ENCODE data around the gene SRRM3. TPM values are rescaled to one million over a fixed set of nuclear protein-coding genes. Genes with fewer than 3 reads are reported as not detected.
"Not testable (repeated sequence)": the region's sequence is repeated elsewhere in the genome, so short reads cannot be mapped to it uniquely, and the experiment has no call there.

The SRRM3 gene
- total RNA-seq, 1 donor from 2014 or later, result 0.46 TPM

DNA sequence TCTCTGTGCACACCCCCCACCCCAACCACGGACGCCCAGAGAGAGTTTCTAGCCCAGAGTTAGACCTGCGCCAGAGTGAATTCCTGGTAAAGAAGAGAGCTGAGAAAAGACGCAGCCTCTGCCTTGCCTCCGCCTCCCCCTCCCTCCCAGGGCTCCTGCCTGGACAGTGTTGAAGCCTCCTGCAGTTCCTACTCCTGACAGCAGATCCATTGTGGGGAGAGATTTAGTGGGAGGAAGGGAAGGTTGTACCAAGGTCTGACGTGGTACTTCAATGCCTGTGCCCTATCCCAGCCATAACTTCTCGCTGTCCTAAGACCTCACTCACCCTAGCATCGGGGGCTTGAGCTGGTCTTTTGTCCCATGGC, 952 bp downstream of the SRRM3 start:
- no peak overlapping the region for H3K4me3 Mint-ChIP-seq (ENCODE audit: unreplicated experiment)
- no peak for DNase-seq (ENCODE audit: extremely low spot score, unreplicated experiment)
- H3K27me3 Mint-ChIP-seq (ENCODE audit: unreplicated experiment), result peaks cover 12% of the 10 kb centered on the region
- H3K36me3 Mint-ChIP-seq (ENCODE audit: unreplicated experiment), result no peaks in the 10 kb centered on the region
- TF ChIP-seq, protein P1, sequence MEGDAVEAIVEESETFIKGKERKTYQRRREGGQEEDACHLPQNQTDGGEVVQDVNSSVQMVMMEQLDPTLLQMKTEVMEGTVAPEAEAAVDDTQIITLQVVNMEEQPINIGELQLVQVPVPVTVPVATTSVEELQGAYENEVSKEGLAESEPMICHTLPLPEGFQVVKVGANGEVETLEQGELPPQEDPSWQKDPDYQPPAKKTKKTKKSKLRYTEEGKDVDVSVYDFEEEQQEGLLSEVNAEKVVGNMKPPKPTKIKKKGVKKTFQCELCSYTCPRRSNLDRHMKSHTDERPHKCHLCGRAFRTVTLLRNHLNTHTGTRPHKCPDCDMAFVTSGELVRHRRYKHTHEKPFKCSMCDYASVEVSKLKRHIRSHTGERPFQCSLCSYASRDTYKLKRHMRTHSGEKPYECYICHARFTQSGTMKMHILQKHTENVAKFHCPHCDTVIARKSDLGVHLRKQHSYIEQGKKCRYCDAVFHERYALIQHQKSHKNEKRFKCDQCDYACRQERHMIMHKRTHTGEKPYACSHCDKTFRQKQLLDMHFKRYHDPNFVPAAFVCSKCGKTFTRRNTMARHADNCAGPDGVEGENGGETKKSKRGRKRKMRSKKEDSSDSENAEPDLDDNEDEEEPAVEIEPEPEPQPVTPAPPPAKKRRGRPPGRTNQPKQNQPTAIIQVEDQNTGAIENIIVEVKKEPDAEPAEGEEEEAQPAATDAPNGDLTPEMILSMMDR (IDR thresholded peaks at IDR 0.05), result no peak
- no peaks in the 10 kb centered on the region for H3K9me3 Mint-ChIP-seq (ENCODE audit: unreplicated experiment)
- no peaks in the 10 kb centered on the region for H3K4me1 Mint-ChIP-seq (ENCODE audit: unreplicated experiment)
- no peak overlapping the region for H3K27ac Mint-ChIP-seq (ENCODE audit: unreplicated experiment)

DNA sequence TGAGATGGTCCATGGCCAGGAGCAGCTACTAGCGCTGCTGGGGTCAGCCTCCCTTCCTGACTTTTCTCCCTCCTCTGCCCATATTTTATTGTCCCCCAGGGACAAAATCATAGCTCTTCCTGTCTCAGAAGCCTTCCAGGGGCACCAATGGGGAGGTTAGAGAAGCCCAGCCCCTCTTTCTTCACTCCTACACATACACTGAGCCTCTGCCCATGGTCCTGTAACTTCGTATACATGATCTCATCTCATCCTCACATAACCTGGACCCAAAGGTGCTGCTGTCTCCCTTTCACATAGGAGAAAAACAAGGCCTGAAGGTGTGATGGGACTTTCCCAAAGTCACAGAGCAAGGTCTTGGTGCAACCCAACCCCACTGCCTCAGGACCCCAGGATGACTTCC, 2.5 kb downstream of the SRRM3 start:
- Mint-ChIP-seq H3K4me1 (ENCODE audit: unreplicated experiment) (no peaks in the 10 kb centered on the region), H3K27ac (ENCODE audit: unreplicated experiment) (no peak overlapping the region), H3K4me3 (ENCODE audit: unreplicated experiment) (no peak overlapping the region), H3K9me3 (ENCODE audit: unreplicated experiment) (no peaks in the 10 kb centered on the region), H3K36me3 (ENCODE audit: unreplicated experiment) (no peaks in the 10 kb centered on the region), H3K27me3 (ENCODE audit: unreplicated experiment) (peaks cover 16% of the 10 kb centered on the region)
- TF ChIP-seq, protein P1 (IDR thresholded peaks at IDR 0.05), result no peak
- DNase-seq (ENCODE audit: extremely low spot score, unreplicated experiment), result no peak

DNA sequence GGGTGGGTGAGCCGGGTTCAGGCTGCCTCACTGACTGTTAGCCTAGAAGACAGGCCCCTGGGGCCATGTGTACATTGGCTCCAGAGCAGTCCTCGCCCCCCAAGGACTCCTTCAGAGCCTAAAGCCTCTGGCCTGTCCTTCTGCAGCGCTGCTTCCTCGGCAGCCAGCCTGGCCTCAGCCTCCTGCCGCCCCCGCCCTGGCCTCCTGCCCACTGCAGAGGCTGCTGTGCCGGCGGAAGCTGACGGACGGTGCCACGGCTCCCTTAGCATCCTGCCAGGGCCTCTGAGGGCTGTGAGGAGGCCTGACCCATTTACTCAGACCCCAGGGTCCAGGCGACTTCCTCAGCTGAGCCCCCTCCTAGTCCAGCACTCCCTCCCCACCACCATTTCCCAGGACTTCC, 4.9 kb downstream of the SRRM3 start:
- Mint-ChIP-seq H3K27ac (ENCODE audit: unreplicated experiment) (no peak overlapping the region), H3K4me3 (ENCODE audit: unreplicated experiment) (no peak overlapping the region), H3K36me3 (ENCODE audit: unreplicated experiment) (no peaks in the 10 kb centered on the region), H3K9me3 (ENCODE audit: unreplicated experiment) (no peaks in the 10 kb centered on the region), H3K27me3 (ENCODE audit: unreplicated experiment) (peaks cover 21% of the 10 kb centered on the region), H3K4me1 (ENCODE audit: unreplicated experiment) (no peaks in the 10 kb centered on the region)
- TF ChIP-seq, protein P1 (IDR thresholded peaks at IDR 0.05), result no peak
- no peak for DNase-seq (ENCODE audit: extremely low spot score, unreplicated experiment)

DNA sequence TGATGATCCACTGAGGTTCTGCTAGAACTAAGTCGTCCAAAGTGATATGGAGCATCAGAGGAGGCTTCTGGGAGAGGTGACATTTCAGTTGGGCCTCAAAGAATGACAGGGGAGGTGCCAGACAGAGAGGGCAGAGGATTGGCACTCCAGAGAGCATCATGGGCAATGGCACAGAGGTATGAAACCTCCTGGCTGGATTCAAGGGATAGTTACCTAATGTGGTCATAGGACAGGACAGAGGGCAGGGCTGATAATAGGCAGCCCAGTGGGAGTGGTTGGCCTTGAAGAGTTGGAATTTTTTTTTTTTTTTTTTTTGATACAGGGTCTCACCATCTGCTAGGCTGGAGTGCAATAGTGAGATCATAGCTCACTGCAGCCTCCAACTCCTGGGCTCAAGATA, 7.6 kb downstream of the SRRM3 start:
- TF ChIP-seq, protein P1 (IDR thresholded peaks at IDR 0.05), result no peak
- H3K4me3 Mint-ChIP-seq (ENCODE audit: unreplicated experiment), result no peak overlapping the region
- H3K27ac Mint-ChIP-seq (ENCODE audit: unreplicated experiment), result no peak overlapping the region
- H3K36me3 Mint-ChIP-seq (ENCODE audit: unreplicated experiment), result no peaks in the 10 kb centered on the region
- no peaks in the 10 kb centered on the region for H3K4me1 Mint-ChIP-seq (ENCODE audit: unreplicated experiment)
- H3K9me3 Mint-ChIP-seq (ENCODE audit: unreplicated experiment), result no peaks in the 10 kb centered on the region
- DNase-seq (ENCODE audit: extremely low spot score, unreplicated experiment), result no peak
- H3K27me3 Mint-ChIP-seq (ENCODE audit: unreplicated experiment), result peaks cover 21% of the 10 kb centered on the region

DNA sequence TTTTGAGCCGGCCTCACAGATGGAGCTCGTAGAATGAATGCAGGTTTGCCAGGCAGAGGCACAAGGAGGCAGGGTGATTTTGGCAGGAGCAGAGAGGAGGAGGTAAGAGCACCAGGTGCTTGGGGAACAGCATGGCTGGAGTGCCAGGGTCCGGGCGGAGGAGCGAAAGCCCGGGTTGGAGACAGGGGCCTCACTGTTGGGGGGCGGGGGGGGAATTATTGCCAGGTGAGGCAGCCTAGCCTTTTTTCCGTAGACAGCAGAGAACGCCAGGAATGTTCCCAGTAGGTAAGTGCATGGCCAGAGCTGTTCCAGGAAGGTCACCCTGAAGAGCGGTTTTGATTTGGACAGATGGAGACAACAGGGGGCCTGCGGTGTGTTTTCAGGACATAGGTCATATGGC, 9.5 kb downstream of the SRRM3 start:
- DNase-seq (ENCODE audit: extremely low spot score, unreplicated experiment), result no peak
- Mint-ChIP-seq H3K27me3 (ENCODE audit: unreplicated experiment) (peaks cover 23% of the 10 kb centered on the region), H3K9me3 (ENCODE audit: unreplicated experiment) (no peaks in the 10 kb centered on the region), H3K4me3 (ENCODE audit: unreplicated experiment) (no peak overlapping the region), H3K36me3 (ENCODE audit: unreplicated experiment) (no peaks in the 10 kb centered on the region), H3K27ac (ENCODE audit: unreplicated experiment) (no peak overlapping the region), H3K4me1 (ENCODE audit: unreplicated experiment) (no peaks in the 10 kb centered on the region)
- TF ChIP-seq, protein P1 (IDR thresholded peaks at IDR 0.05), result no peak

DNA sequence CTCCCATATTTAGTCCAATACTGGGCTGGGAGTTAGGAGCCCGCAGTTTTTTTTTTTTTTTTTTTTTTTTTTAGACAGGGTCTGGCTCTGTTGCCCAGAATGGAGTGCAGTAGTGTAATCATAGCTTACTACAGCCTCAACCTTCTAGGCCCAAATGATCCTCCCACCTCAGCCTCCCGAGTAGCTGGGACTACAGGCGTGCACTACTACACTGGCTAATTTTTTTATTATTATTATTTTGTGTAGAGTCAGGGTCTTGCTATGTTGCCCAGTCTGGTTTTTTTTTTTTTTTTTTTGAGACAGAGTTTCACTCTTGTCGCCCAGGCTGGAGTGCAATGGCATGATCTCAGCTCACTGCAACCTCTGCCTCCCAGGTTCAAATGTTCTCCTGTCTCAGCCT, 13.7 kb downstream of the SRRM3 start:
- peaks cover 27% of the 10 kb centered on the region for H3K27me3 Mint-ChIP-seq (ENCODE audit: unreplicated experiment)
- not testable (repeated sequence) for H3K36me3 Mint-ChIP-seq (ENCODE audit: unreplicated experiment); H3K4me1 Mint-ChIP-seq (ENCODE audit: unreplicated experiment); H3K9me3 Mint-ChIP-seq (ENCODE audit: unreplicated experiment); H3K4me3 Mint-ChIP-seq (ENCODE audit: unreplicated experiment); DNase-seq (ENCODE audit: extremely low spot score, unreplicated experiment); H3K27ac Mint-ChIP-seq (ENCODE audit: unreplicated experiment)

Measured in osteocyte (in vitro differentiated cells).